Measurements from ENCODE around the gene SPRN. TPM values are rescaled to one million over a fixed set of nuclear protein-coding genes. Genes with fewer than 3 reads are reported as not detected.

Gene SPRN
- total RNA-seq, 6 experiments from 2014 or later, result 0.07 to 15.1 (median 0.11) TPM; not detected in 1

- TF ChIP-seq CTCF (IDR thresholded peaks at IDR 0.05) (no peak), POLR2A (IDR thresholded peaks at IDR 0.05) (no peak)
- ATAC-seq, result no peak
- intact Hi-C loops (cut with DNase I), result no loop called here
- H3K4me3 ChIP-seq, result no peak overlapping the region
- H3K36me3 ChIP-seq, result peaks cover 0 to 30% (median 9%) of the 10 kb centered on the region in 4 donors
- 84% methylated on average over 16 of the region's 16 CpGs for WGBS (ENCODE audit: insufficient coverage, low coverage, low lambda C conversion rate, missing lambda C conversion rate)
- H3K27ac ChIP-seq, result no peak overlapping the region
- H3K4me1 ChIP-seq, result no peaks in the 10 kb centered on the region
- H3K9me3 ChIP-seq, result no peaks in the 10 kb centered on the region
- H3K27me3 ChIP-seq, result no peaks in the 10 kb centered on the region
- peak in 1 of 3 donors; percentile 3 for DNase-seq
These were observed 21.1 kb downstream of the SPRN start for GRCh38 chr10:133403359-133403758.

GRCh38 chr10:133401981-133402725 is 22.3 kb downstream of the SPRN start:
- H3K36me3 ChIP-seq, result peaks cover 0 to 32% (median 11%) of the 10 kb centered on the region in 4 donors

GRCh38 chr10:133401500-133401899 is 22.9 kb downstream of the SPRN start:
- H3K27ac ChIP-seq, result no peak overlapping the region
- TF ChIP-seq POLR2A (IDR thresholded peaks at IDR 0.05), result no peak
- no peak for TF ChIP-seq CTCF (IDR thresholded peaks at IDR 0.05)
- 93% methylated on average over 10 of the region's 12 CpGs for WGBS (ENCODE audit: insufficient coverage, low coverage, low lambda C conversion rate, missing lambda C conversion rate)
- peak in 2 of 4 donors; percentile 18 to 43 for ATAC-seq
- no peaks in the 10 kb centered on the region for H3K27me3 ChIP-seq
- H3K4me1 ChIP-seq, result no peaks in the 10 kb centered on the region
- peaks cover 0 to 32% (median 11%) of the 10 kb centered on the region in 4 donors for H3K36me3 ChIP-seq
- peak in 1 of 3 donors; percentile 12 for DNase-seq
- no peak overlapping the region for H3K4me3 ChIP-seq
- H3K9me3 ChIP-seq, result no peaks in the 10 kb centered on the region
- intact Hi-C loops (cut with DNase I), result no loop called here

More at GRCh38 chr10:133401981-133402725, 22.3 kb downstream of the SPRN start:
- peak in 1 of 3 donors; percentile 14 for DNase-seq
- Histone ChIP-seq H3K4me3 (no peak overlapping the region), H3K27ac (no peak overlapping the region), H3K9me3 (no peaks in the 10 kb centered on the region), H3K4me1 (no peaks in the 10 kb centered on the region), H3K27me3 (no peaks in the 10 kb centered on the region)
- WGBS (ENCODE audit: insufficient coverage, low coverage, low lambda C conversion rate, missing lambda C conversion rate), result 100% methylated on average over 1 of the region's 21 CpGs
- intact Hi-C loops (cut with DNase I), result no loop called here
- ATAC-seq, result peak in 1 of 4 donors; percentile 30
- TF ChIP-seq POLR2A (IDR thresholded peaks at IDR 0.05) (no peak), CTCF (IDR thresholded peaks at IDR 0.05) (no peak)

- no peak overlapping the region for H3K4me3 ChIP-seq
- TF ChIP-seq CTCF (IDR thresholded peaks at IDR 0.05) (no peak), POLR2A (IDR thresholded peaks at IDR 0.05) (no peak)
- H3K4me1 ChIP-seq, result no peaks in the 10 kb centered on the region
- intact Hi-C loops (cut with DNase I), result no loop called here
- DNase-seq (peak in 1 of 3 donors; percentile 20), ATAC-seq (peak; percentile 19 to 65 (median 48))
- H3K36me3 ChIP-seq, result peaks cover 0 to 37% (median 11%) of the 10 kb centered on the region in 4 donors
- WGBS (ENCODE audit: insufficient coverage, low coverage, low lambda C conversion rate, missing lambda C conversion rate), result 76% methylated on average over 7 of the region's 10 CpGs
- no peaks in the 10 kb centered on the region for H3K9me3 ChIP-seq
- H3K27me3 ChIP-seq, result no peaks in the 10 kb centered on the region
- no peak overlapping the region for H3K27ac ChIP-seq
These were observed 23.6 kb downstream of the SPRN start for GRCh38 chr10:133400624-133401424.

Measured in right lobe of liver (tissue), 6 donors.